Uterus (tissue), 4 donors: ENCODE results near the gene BTD. TPM values are rescaled to one million over a fixed set of nuclear protein-coding genes. Genes with fewer than 3 reads are reported as not detected.

ENCODE experiments used
- DNase-seq, 2 donors: peaks; one replicate each; pipeline ENCODE4 v3.0.0-alpha.2; 2019 to 2020
- H3K27ac ChIP-seq, 2 donors: fragments of 200-600 bp; sonication (generic); 1 replicate in 1 of 2; 2 replicates in 1 of 2; pipeline ENCODE4 v1.5.1; 2016 to 2018
- H3K27me3 ChIP-seq, 2 donors: fragments of 200-600 bp; sonication (generic); one replicate each; pipeline ENCODE4 v1.5.1; 2018 to 2019; ENCODE audit warnings: control low read depth in 1 of 2
- H3K36me3 ChIP-seq, 2 donors: fragments of 200-600 bp; sonication (generic); one replicate each; pipeline ENCODE4 v1.5.1; 2019; ENCODE audit warnings: control low read depth in 1 of 2
- H3K4me1 ChIP-seq, 2 donors: fragments of 200-600 bp; sonication (generic); one replicate each; pipeline ENCODE4 v1.5.1; 2018 to 2019; ENCODE audit warnings: control low read depth in 1 of 2
- H3K4me3 ChIP-seq, 2 donors: fragments of 200-600 bp; sonication (generic); 1 replicate in 1 of 2; 2 replicates in 1 of 2; pipeline ENCODE4 v1.5.1; 2018 to 2019; ENCODE audit warnings: mild to moderate bottlenecking in 1 of 2
- H3K9me3 ChIP-seq, 2 donors: fragments of 200-600 bp; sonication (generic); one replicate each; pipeline ENCODE4 v1.5.1; 2019; ENCODE audit warnings: control low read depth in 1 of 2
- POLR2A ChIP-seq, 2 donors: fragments of 450-650 bp; IDR thresholded peaks; one replicate each; pipeline ENCODE4 v1.6.1; 2016; ENCODE audit warnings: antibody characterized with exemption in 2 of 2, mild to moderate bottlenecking in 1 of 2, moderate library complexity in 1 of 2
- intact Hi-C: fragments of 100-400 bp; cut with DNase I; formaldehyde crosslinking; loops from one replicate; pipeline ENCODE4 v1.15.1; 2023; ENCODE audit warnings: low total_unique reads
- total RNA-seq, 4 donors: library from RNA; depleted of rRNA in 3 of 4; stranded (reverse); fragments of >200 nt in 3 of 4; gene quantifications; one replicate each; pipeline versions ENCODE4 v1.1.0 to v1.2.4, GENCODE V29; 2014 to 2023
- TF ChIP-seq, protein P1 (sequence below), 4 experiments: fragments of 200-600 bp in 2 of 4; fragments of 450-650 bp in 2 of 4; sonication (generic) in 2 of 4; IDR thresholded peaks; one replicate each; pipeline ENCODE4 v1.5.1; 2016 to 2019; ENCODE audit warnings: antibody characterized with exemption in 4 of 4, mild to moderate bottlenecking in 2 of 4, moderate library complexity in 1 of 4
- donor health status: DM: yes; HTN: yes; CAD: no.

Gene BTD
- total RNA-seq, 4 donors from 2014 or later = 6.5 to 31.3 (median 21.5) TPM

DNA sequence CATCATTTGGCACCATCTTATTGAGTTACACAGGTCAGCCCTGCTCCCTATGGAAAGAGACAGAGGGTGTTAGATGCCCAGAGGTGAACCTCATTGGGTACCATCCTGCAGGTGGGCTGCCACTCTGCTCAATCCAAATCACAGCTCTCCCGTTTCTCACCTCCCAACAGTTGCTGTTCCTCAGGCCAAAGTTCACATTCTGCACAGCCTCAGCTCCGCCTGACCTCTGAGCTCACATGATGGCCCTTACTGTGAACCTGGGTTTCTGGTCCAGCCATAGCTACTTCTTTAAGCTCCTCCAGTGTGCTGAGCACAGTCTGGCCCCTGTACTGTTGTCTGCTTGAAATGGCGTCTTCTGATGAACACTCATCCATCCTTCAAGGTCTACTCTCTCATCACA is 47.8 kb downstream of the BTD start:
- Histone ChIP-seq H3K27me3 (no peaks in the 10 kb centered on the region), H3K4me1 (peaks cover 8 to 14% of the 10 kb centered on the region in 2 donors), H3K9me3 (no peaks in the 10 kb centered on the region), H3K4me3 (no peak overlapping the region), H3K36me3 (no peaks in the 10 kb centered on the region), H3K27ac (no peak overlapping the region)
- TF ChIP-seq, protein P1, sequence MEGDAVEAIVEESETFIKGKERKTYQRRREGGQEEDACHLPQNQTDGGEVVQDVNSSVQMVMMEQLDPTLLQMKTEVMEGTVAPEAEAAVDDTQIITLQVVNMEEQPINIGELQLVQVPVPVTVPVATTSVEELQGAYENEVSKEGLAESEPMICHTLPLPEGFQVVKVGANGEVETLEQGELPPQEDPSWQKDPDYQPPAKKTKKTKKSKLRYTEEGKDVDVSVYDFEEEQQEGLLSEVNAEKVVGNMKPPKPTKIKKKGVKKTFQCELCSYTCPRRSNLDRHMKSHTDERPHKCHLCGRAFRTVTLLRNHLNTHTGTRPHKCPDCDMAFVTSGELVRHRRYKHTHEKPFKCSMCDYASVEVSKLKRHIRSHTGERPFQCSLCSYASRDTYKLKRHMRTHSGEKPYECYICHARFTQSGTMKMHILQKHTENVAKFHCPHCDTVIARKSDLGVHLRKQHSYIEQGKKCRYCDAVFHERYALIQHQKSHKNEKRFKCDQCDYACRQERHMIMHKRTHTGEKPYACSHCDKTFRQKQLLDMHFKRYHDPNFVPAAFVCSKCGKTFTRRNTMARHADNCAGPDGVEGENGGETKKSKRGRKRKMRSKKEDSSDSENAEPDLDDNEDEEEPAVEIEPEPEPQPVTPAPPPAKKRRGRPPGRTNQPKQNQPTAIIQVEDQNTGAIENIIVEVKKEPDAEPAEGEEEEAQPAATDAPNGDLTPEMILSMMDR (IDR thresholded peaks at IDR 0.05) = no peak
- TF ChIP-seq POLR2A (IDR thresholded peaks at IDR 0.05) = no peak
- DNase-seq = no peak
- intact Hi-C loops = no loop called here

DNA sequence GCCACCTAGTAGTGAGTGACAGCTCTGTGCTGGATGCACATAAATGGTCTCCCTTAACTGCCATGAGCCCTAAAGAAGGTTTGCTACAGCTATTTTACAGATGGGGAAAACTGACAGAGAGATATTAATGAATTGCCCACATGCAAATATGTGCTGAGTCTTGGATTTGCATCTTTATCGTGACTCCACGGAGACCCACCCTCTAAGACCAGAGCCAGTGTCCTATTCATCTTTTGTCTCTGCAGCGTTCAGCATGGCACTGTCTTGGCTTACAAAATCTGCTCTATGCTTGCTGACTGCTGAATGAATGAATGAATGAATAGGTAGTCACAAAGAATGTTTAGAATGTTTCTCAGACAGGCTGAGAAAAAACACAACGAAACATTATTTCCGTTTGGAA is 48.3 kb downstream of the BTD start:
- Histone ChIP-seq H3K4me1 (peaks cover 8 to 14% of the 10 kb centered on the region in 2 donors), H3K4me3 (no peak overlapping the region), H3K27ac (no peak overlapping the region), H3K36me3 (no peaks in the 10 kb centered on the region), H3K9me3 (no peaks in the 10 kb centered on the region), H3K27me3 (no peaks in the 10 kb centered on the region)
- intact Hi-C loops = no loop called here
- TF ChIP-seq, protein P1 (IDR thresholded peaks at IDR 0.05) = no peak
- TF ChIP-seq POLR2A (IDR thresholded peaks at IDR 0.05) = no peak
- no peak for DNase-seq

DNA sequence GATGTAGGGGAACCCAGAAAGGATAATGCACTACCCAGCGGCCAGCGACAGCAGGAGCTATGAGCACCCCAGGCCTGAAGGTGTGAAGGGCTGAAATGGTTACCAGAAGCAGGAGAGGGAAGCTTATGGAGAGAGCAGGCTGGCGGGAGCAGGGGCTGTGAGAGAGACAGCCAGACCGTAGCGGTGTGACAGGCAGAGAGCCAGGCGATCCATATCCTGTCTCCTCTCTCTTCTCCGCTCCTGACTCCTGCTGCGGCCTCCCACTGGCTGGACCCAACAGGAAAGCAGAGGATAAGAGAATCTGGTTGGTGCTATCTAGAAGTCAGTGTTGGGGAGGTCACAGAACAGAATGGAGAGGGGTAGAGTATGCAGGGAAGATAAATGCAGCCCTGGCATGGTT is 49.9 kb downstream of the BTD start:
- intact Hi-C loops = no loop called here
- no peak for DNase-seq
- Histone ChIP-seq H3K4me3 (no peak overlapping the region), H3K9me3 (no peaks in the 10 kb centered on the region), H3K36me3 (no peaks in the 10 kb centered on the region), H3K27me3 (no peaks in the 10 kb centered on the region), H3K27ac (no peak overlapping the region), H3K4me1 (peaks cover 8 to 10% of the 10 kb centered on the region in 2 donors)
- TF ChIP-seq POLR2A (IDR thresholded peaks at IDR 0.05) = no peak
- TF ChIP-seq, protein P1 (IDR thresholded peaks at IDR 0.05) = no peak

DNA sequence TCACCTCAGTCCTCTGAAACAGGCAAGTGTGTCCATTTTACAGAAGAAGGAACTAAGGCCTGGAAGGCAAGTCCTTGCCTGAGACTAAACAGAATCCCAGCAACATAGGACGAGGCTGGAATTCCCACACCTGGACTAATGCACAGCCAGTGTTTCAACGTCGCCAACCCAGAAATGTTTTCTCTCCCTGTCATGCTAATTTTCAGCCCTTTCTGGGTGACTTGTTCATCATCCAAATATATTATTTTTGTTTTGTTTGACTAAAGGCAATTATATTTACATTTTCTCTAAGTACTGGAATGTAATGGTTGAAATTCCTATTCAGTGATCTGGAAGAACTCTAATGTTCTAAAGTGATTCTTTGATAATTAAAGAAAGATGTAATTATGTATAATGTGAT is 51.8 kb downstream of the BTD start:
- no peaks in the 10 kb centered on the region for H3K9me3 ChIP-seq
- H3K4me1 ChIP-seq = no peaks in the 10 kb centered on the region
- TF ChIP-seq POLR2A (IDR thresholded peaks at IDR 0.05) = no peak
- TF ChIP-seq, protein P1 (IDR thresholded peaks at IDR 0.05) = no peak
- no peaks in the 10 kb centered on the region for H3K27me3 ChIP-seq
- DNase-seq = no peak
- H3K36me3 ChIP-seq = no peaks in the 10 kb centered on the region
- no peak overlapping the region for H3K27ac ChIP-seq
- intact Hi-C loops = no loop called here
- H3K4me3 ChIP-seq = no peak overlapping the region

DNA sequence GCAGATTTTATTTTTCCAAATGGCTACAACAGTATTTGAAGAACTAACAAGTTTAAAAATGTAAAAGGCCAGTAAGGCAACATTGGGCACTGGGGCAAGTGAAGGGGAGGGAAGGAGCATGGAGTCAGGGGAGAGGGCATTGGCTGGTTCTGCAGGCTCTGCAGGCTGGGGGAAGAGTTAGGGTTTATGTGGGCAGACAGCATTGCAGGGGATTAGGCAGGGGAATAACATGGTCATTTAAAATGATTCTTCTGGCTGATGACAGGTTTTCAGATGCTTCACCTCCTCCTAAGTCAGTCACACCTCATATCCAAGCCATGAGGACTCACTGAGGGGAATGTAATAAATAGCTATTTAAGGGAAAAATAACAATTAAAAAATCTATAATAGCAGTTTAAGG is 52.6 kb downstream of the BTD start:
- no peak overlapping the region for H3K4me3 ChIP-seq
- no peak for DNase-seq
- intact Hi-C loops = no loop called here
- no peaks in the 10 kb centered on the region for H3K36me3 ChIP-seq
- no peak overlapping the region for H3K27ac ChIP-seq
- no peaks in the 10 kb centered on the region for H3K4me1 ChIP-seq
- no peak for TF ChIP-seq POLR2A (IDR thresholded peaks at IDR 0.05)
- TF ChIP-seq, protein P1 (IDR thresholded peaks at IDR 0.05) = no peak
- H3K27me3 ChIP-seq = no peaks in the 10 kb centered on the region
- H3K9me3 ChIP-seq = no peaks in the 10 kb centered on the region
